PFSK-1 (cell line): ENCODE measurements around the gene TMEM109.
A peak's percentile ranks its signal among the peaks of the same experiment; 100 is the strongest.

ENCODE experiments used
- FOXP2 ChIP-seq: optimal IDR thresholded peaks from 2 replicates; pipeline ENCODE3; 2011; ENCODE audit warnings: borderline replicate concordance, control low read depth, inconsistent platforms; ENCODE audit not compliant: insufficient read depth; ENCODE audit errors: extremely low read length, extremely low read depth
- POLR2AphosphoS5 ChIP-seq: IDR thresholded peaks from 2 replicates; pipeline ENCODE4 v1.6.1; 2012; ENCODE audit warnings: low read depth, mild to moderate bottlenecking, control low read depth, low read length, moderate library complexity
- REST ChIP-seq, 2 experiments: IDR thresholded peaks; 2 replicates each; pipeline versions ENCODE4 v1.6.1 to v1.8.0; 2011 to 2012; ENCODE audit warnings: low read depth in 2 of 2, low read length in 2 of 2, control low read depth in 1 of 2, inconsistent platforms in 1 of 2, mild to moderate bottlenecking in 1 of 2, moderate library complexity in 1 of 2; ENCODE audit not compliant: insufficient read depth in 1 of 2
- SIN3A ChIP-seq: IDR thresholded peaks from 2 replicates; pipeline ENCODE4 v1.6.1; 2012; ENCODE audit warnings: mild to moderate bottlenecking, low read length, moderate library complexity, borderline replicate concordance; ENCODE audit not compliant: insufficient read depth
- TAF1 ChIP-seq: IDR thresholded peaks from 2 replicates; pipeline ENCODE4 v1.6.1; 2012; ENCODE audit warnings: low read length, control low read depth, borderline replicate concordance; ENCODE audit not compliant: insufficient read depth

Gene TMEM109

GRCh38 chr11:60899046-60899936 lies 14.7 kb upstream of the TMEM109 start:
- TF ChIP-seq SIN3A, result no peak
- TF ChIP-seq TAF1, result no peak
- TF ChIP-seq REST (IDR thresholded peaks at IDR 0.05; ENCODE audit: insufficient read depth in 1 of 2, low read depth in 2 of 2, low read length in 2 of 2), result no peak
- no peak for TF ChIP-seq POLR2AphosphoS5
- TF ChIP-seq FOXP2, result no peak

GRCh38 chr11:60899977-60900376 lies 14.0 kb upstream of the TMEM109 start:
- no peak for TF ChIP-seq POLR2AphosphoS5
- no peak for TF ChIP-seq SIN3A
- TF ChIP-seq REST (IDR thresholded peaks at IDR 0.05; ENCODE audit: insufficient read depth in 1 of 2, low read depth in 2 of 2, low read length in 2 of 2), result no peak
- no peak for TF ChIP-seq FOXP2
- no peak for TF ChIP-seq TAF1

- TF ChIP-seq REST (IDR thresholded peaks at IDR 0.05; ENCODE audit: insufficient read depth in 1 of 2, low read depth in 2 of 2, low read length in 2 of 2) (peak in 1 of 2 experiments; percentile 57; a peak in 1 of 4 replicates), SIN3A (no peak), TAF1 (no peak)
Observed at GRCh38 chr11:60900673-60901404, 13.1 kb upstream of the TMEM109 start.

GRCh38 chr11:60902625-60903024 lies 11.3 kb upstream of the TMEM109 start:
- TF ChIP-seq SIN3A (no peak), REST (IDR thresholded peaks at IDR 0.05; ENCODE audit: insufficient read depth in 1 of 2, low read depth in 2 of 2, low read length in 2 of 2) (no peak), TAF1 (no peak), FOXP2 (no peak), POLR2AphosphoS5 (no peak)
